Neural cell (in vitro differentiated cells): ENCODE results near the gene ANKS1B. TPM values are rescaled to one million over a fixed set of nuclear protein-coding genes. Genes with fewer than 3 reads are reported as not detected.

Experiments
- H2AFZ ChIP-seq: fragments of 200-600, 300-800 bp; sonication (generic), shearing (Covaris generic); 2 replicates; pipeline ENCODE4 v1.6.0; 2014; ENCODE audit warnings: low read depth, mild to moderate bottlenecking, antibody characterized with exemption, low read length, moderate library complexity
- H3F3A ChIP-seq: fragments of 200-600 bp; shearing (Covaris generic); 2 replicates; pipeline ENCODE4 v1.6.1; 2016; ENCODE audit warnings: mild to moderate bottlenecking, moderate library complexity, mixed read lengths, antibody characterized with exemption, low read length; ENCODE audit not compliant: insufficient read depth, poor library complexity, severe bottlenecking
- H3K27ac ChIP-seq: fragments of 200-600, 300-800 bp; sonication (generic), shearing (Covaris generic); 2 replicates; pipeline ENCODE4 v1.5.1; 2014; ENCODE audit warnings: mild to moderate bottlenecking, low read length, moderate library complexity
- H3K27me3 ChIP-seq: fragments of 300-800, 200-600 bp; sonication (generic), shearing (Covaris generic); 2 replicates; pipeline ENCODE4 v1.6.0; 2014; ENCODE audit warnings: mild to moderate bottlenecking, low read depth, low read length, moderate library complexity; ENCODE audit not compliant: insufficient read depth
- H3K36me3 ChIP-seq: fragments of 300-800, 200-600 bp; sonication (generic), shearing (Covaris generic); 2 replicates; pipeline ENCODE4 v1.5.1; 2014; ENCODE audit warnings: mild to moderate bottlenecking, antibody characterized with exemption, low read length, moderate library complexity; ENCODE audit not compliant: insufficient read depth
- H3K4me2 ChIP-seq: fragments of 300-800, 200-600 bp; sonication (generic), shearing (Covaris generic); 2 replicates; pipeline ENCODE4 v1.6.0; 2014; ENCODE audit warnings: mild to moderate bottlenecking, low read length
- H3K4me3 ChIP-seq: fragments of 300-800, 200-600 bp; sonication (generic), shearing (Covaris generic); 2 replicates; pipeline ENCODE4 v1.5.1; 2014; ENCODE audit warnings: mild to moderate bottlenecking, low read length, moderate library complexity
- H3K79me2 ChIP-seq: fragments of 200-600 bp; shearing (Covaris generic); replicated peaks from 2 replicates; pipeline ENCODE4 v1.6.0; 2014; ENCODE audit warnings: mild to moderate bottlenecking, low read length, moderate library complexity; ENCODE audit not compliant: insufficient read depth
- H3K9ac ChIP-seq: fragments of 300-800, 200-600 bp; sonication (generic), shearing (Covaris generic); 2 replicates; pipeline ENCODE4 v1.6.1; 2016; ENCODE audit warnings: mild to moderate bottlenecking, low read length, mixed read lengths
- H3K9me2 ChIP-seq: fragments of 200-600 bp; shearing (Covaris generic); 2 replicates; pipeline ENCODE4 v1.6.1; 2016; ENCODE audit warnings: mild to moderate bottlenecking, low read length, mixed read lengths; ENCODE audit not compliant: insufficient read depth
- H3K9me3 ChIP-seq: fragments of 200-600, 300-800 bp; sonication (generic), shearing (Covaris generic); 2 replicates; pipeline ENCODE4 v1.6.1; 2016; ENCODE audit warnings: mild to moderate bottlenecking, mixed run types, low read length, moderate library complexity, mixed read lengths
- H4K20me1 ChIP-seq: fragments of 200-600 bp; shearing (Covaris generic); 2 replicates; pipeline ENCODE4 v1.6.1; 2016; ENCODE audit warnings: mild to moderate bottlenecking, mixed run types; ENCODE audit not compliant: insufficient read depth
- EP300 ChIP-seq: fragments of 450-650 bp; conservative IDR thresholded peaks from 2 replicates; pipeline ENCODE4 v1.6.1; 2014; ENCODE audit warnings: antibody characterized with exemption, mild to moderate bottlenecking, moderate library complexity; ENCODE audit not compliant: poor library complexity, severe bottlenecking
- EZH2 ChIP-seq: fragments of 200-600, 300-800 bp; shearing (Covaris generic), sonication (generic); IDR thresholded peaks from 2 replicates; pipeline ENCODE4 v1.6.1; 2014; ENCODE audit warnings: antibody characterized with exemption, low read length, borderline replicate concordance, mild to moderate bottlenecking; ENCODE audit not compliant: insufficient read depth, poor library complexity, severe bottlenecking
- MXI1 ChIP-seq: fragments of 450-650 bp; conservative IDR thresholded peaks from 2 replicates; pipeline ENCODE4 v1.6.1; 2014; ENCODE audit warnings: antibody characterized with exemption, mild to moderate bottlenecking; ENCODE audit not compliant: poor library complexity, severe bottlenecking
- POLR2AphosphoS5 ChIP-seq: IDR thresholded peaks from 2 replicates; pipeline ENCODE4 v1.6.1; 2012
- RAD21 ChIP-seq: fragments of 450-650 bp; conservative IDR thresholded peaks from 2 replicates; pipeline ENCODE4 v1.6.1; 2014; ENCODE audit warnings: antibody characterized with exemption, mild to moderate bottlenecking, moderate library complexity
- SMC3 ChIP-seq: fragments of 450-650 bp; conservative IDR thresholded peaks from 2 replicates; pipeline ENCODE4 v1.6.1; 2014; ENCODE audit warnings: antibody characterized with exemption, mild to moderate bottlenecking, moderate library complexity; ENCODE audit not compliant: poor library complexity
- TAF1 ChIP-seq: IDR thresholded peaks from 2 replicates; pipeline ENCODE4 v1.6.1; 2012; ENCODE audit warnings: low read depth
- polyA plus RNA-seq: library from polyadenylated mRNA; depleted of rRNA; stranded (reverse); fragments of >200 nt; gene quantifications from 2 replicates; pipeline ENCODE4 v1.2.3, GENCODE V29; 2014
- TF ChIP-seq, protein P1 (sequence below): IDR thresholded peaks from 2 replicates; pipeline ENCODE4 v1.6.1; 2012; ENCODE audit warnings: borderline replicate concordance
- TF ChIP-seq, protein P2 (sequence below): fragments of 450-650 bp; IDR thresholded peaks from 2 replicates; pipeline ENCODE4 v1.5.1; 2014; ENCODE audit warnings: antibody characterized with exemption, mild to moderate bottlenecking, moderate library complexity; ENCODE audit not compliant: poor library complexity, severe bottlenecking

The ANKS1B gene
- polyA plus RNA-seq, 1 donor from 2014 or later, result 65.6 TPM

GRCh38 chr12:99611117-99611516 lies 373.6 kb downstream of the ANKS1B start:
- TF ChIP-seq TAF1 (no peak), POLR2AphosphoS5 (no peak), RAD21 (no peak), EP300 (no peak), EZH2 (no peak), SMC3 (no peak), MXI1 (no peak)
- TF ChIP-seq, protein P1, sequence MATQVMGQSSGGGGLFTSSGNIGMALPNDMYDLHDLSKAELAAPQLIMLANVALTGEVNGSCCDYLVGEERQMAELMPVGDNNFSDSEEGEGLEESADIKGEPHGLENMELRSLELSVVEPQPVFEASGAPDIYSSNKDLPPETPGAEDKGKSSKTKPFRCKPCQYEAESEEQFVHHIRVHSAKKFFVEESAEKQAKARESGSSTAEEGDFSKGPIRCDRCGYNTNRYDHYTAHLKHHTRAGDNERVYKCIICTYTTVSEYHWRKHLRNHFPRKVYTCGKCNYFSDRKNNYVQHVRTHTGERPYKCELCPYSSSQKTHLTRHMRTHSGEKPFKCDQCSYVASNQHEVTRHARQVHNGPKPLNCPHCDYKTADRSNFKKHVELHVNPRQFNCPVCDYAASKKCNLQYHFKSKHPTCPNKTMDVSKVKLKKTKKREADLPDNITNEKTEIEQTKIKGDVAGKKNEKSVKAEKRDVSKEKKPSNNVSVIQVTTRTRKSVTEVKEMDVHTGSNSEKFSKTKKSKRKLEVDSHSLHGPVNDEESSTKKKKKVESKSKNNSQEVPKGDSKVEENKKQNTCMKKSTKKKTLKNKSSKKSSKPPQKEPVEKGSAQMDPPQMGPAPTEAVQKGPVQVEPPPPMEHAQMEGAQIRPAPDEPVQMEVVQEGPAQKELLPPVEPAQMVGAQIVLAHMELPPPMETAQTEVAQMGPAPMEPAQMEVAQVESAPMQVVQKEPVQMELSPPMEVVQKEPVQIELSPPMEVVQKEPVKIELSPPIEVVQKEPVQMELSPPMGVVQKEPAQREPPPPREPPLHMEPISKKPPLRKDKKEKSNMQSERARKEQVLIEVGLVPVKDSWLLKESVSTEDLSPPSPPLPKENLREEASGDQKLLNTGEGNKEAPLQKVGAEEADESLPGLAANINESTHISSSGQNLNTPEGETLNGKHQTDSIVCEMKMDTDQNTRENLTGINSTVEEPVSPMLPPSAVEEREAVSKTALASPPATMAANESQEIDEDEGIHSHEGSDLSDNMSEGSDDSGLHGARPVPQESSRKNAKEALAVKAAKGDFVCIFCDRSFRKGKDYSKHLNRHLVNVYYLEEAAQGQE, result no peak
- TF ChIP-seq, protein P2, sequence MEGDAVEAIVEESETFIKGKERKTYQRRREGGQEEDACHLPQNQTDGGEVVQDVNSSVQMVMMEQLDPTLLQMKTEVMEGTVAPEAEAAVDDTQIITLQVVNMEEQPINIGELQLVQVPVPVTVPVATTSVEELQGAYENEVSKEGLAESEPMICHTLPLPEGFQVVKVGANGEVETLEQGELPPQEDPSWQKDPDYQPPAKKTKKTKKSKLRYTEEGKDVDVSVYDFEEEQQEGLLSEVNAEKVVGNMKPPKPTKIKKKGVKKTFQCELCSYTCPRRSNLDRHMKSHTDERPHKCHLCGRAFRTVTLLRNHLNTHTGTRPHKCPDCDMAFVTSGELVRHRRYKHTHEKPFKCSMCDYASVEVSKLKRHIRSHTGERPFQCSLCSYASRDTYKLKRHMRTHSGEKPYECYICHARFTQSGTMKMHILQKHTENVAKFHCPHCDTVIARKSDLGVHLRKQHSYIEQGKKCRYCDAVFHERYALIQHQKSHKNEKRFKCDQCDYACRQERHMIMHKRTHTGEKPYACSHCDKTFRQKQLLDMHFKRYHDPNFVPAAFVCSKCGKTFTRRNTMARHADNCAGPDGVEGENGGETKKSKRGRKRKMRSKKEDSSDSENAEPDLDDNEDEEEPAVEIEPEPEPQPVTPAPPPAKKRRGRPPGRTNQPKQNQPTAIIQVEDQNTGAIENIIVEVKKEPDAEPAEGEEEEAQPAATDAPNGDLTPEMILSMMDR, result no peak
- Histone ChIP-seq H3K27ac (no peak overlapping the region), H3K9me2 (no peaks in the 10 kb centered on the region), H3F3A (no peaks in the 10 kb centered on the region), H3K9me3 (no peaks in the 10 kb centered on the region), H3K36me3 (no peaks in the 10 kb centered on the region), H3K9ac (no peak overlapping the region), H2AFZ (no peak overlapping the region), H3K4me3 (peak overlapping the region; percentile 9), H3K27me3 (no peaks in the 10 kb centered on the region), H3K4me2 (no peak overlapping the region), H4K20me1 (no peaks in the 10 kb centered on the region), H3K79me2 (no peaks in the 10 kb centered on the region)

GRCh38 chr12:99609455-99610181 lies 375.1 kb downstream of the ANKS1B start:
- TF ChIP-seq EZH2 (no peak), EP300 (no peak), SMC3 (no peak)
- TF ChIP-seq, protein P1, result no peak
- Histone ChIP-seq H3K4me2 (no peak overlapping the region), H3K4me3 (no peak overlapping the region), H3K27ac (no peak overlapping the region), H3K36me3 (no peaks in the 10 kb centered on the region), H3K9me3 (no peaks in the 10 kb centered on the region), H4K20me1 (no peaks in the 10 kb centered on the region), H3K9ac (no peak overlapping the region), H3K27me3 (no peaks in the 10 kb centered on the region), H3K79me2 (no peaks in the 10 kb centered on the region), H3F3A (no peaks in the 10 kb centered on the region), H3K9me2 (no peaks in the 10 kb centered on the region), H2AFZ (no peak overlapping the region)
